HEK293 (cell line): ENCODE measurements around the gene TCF12.

Experiments used
- CTCF ChIA-PET: fragments of 350-600 bp; formaldehyde crosslinking; extraction: SDS; loops from one replicate; lab custom pipeline; 2021; ENCODE audit warnings: antibody characterized with exemption; lab: Yijun Ruan, JAX
- POLR2A ChIA-PET: fragments of 300-600 bp; formaldehyde crosslinking; extraction: SDS; loops from one replicate; lab custom pipeline; 2020; ENCODE audit warnings: antibody characterized with exemption, inconsistent platforms; lab: Yijun Ruan, JAX
- H3K27ac ChIP-seq: fragments of 200-500 bp; sonication (Bioruptor generic); 2 replicates; pipeline ENCODE4 v1.5.1; 2014; ENCODE audit warnings: low read depth, low read length, control low read depth, inconsistent platforms; ENCODE audit errors: extremely low read depth
- H3K36me3 ChIP-seq, 2 experiments: fragments of 200-500 bp in 1 of 2; sonication (Bioruptor generic) in 1 of 2; 1 replicate in 1 of 2; 2 replicates in 1 of 2; pipeline ENCODE4 v1.5.1; 2014 to 2017; ENCODE audit warnings: inconsistent platforms in 2 of 2, low read length in 2 of 2; ENCODE audit not compliant: control insufficient read depth in 2 of 2, insufficient read depth in 1 of 2
- H3K4me1 ChIP-seq: fragments of 200-500 bp; sonication (Bioruptor generic); 2 replicates; pipeline ENCODE4 v1.5.1; 2014; ENCODE audit warnings: mild to moderate bottlenecking, low read length, inconsistent platforms; ENCODE audit not compliant: control insufficient read depth, insufficient read depth
- H3K4me3 ChIP-seq: 2 replicates; pipeline ENCODE4 v1.5.1; 2011; ENCODE audit warnings: low read depth, mild to moderate bottlenecking, control low read depth, low read length, moderate library complexity
- H3K9me3 ChIP-seq: fragments of 200-500 bp; sonication (Bioruptor generic); 2 replicates; pipeline ENCODE4 v1.5.1; 2014; ENCODE audit warnings: low read depth, low read length, inconsistent platforms; ENCODE audit not compliant: control insufficient read depth, insufficient read depth
- BCL11A ChIP-seq: fragments of 450-650 bp; formaldehyde crosslinking; IDR thresholded peaks from 2 replicates; pipeline ENCODE4 v1.5.1; 2016; ENCODE audit warnings: low read depth, missing biosample characterization, missing genetic modification characterization
- BCL11B ChIP-seq: fragments of 450-650 bp; formaldehyde crosslinking; IDR thresholded peaks from 2 replicates; pipeline ENCODE4 v1.5.1; 2016; ENCODE audit warnings: low read depth, missing biosample characterization, missing genetic modification characterization
- EGR2 ChIP-seq: fragments of 450-650 bp; formaldehyde crosslinking; IDR thresholded peaks from 2 replicates; pipeline ENCODE4 v1.5.1; 2016; ENCODE audit warnings: low read depth, missing biosample characterization, missing genetic modification characterization
- KLF7 ChIP-seq: fragments of 450-650 bp; formaldehyde crosslinking; IDR thresholded peaks from 2 replicates; pipeline ENCODE4 v1.5.1; 2016; ENCODE audit warnings: missing biosample characterization, missing genetic modification characterization, borderline replicate concordance
- KLF8 ChIP-seq: fragments of 450-650 bp; formaldehyde crosslinking; IDR thresholded peaks from 2 replicates; pipeline ENCODE4 v1.5.1; 2016; ENCODE audit warnings: missing biosample characterization, missing genetic modification characterization
- REPIN1 ChIP-seq: fragments of 450-650 bp; formaldehyde crosslinking; IDR thresholded peaks from 2 replicates; pipeline ENCODE4 v1.5.1; 2017; ENCODE audit warnings: missing biosample characterization, missing genetic modification characterization, low read depth
- SP7 ChIP-seq: fragments of 450-650 bp; formaldehyde crosslinking; IDR thresholded peaks from 2 replicates; pipeline ENCODE4 v1.5.1; 2016; ENCODE audit warnings: missing biosample characterization, missing genetic modification characterization
- ZFHX2 ChIP-seq: fragments of 450-650 bp; formaldehyde crosslinking; conservative IDR thresholded peaks from 2 replicates; pipeline ENCODE4 v1.5.1; 2016; ENCODE audit warnings: missing biosample characterization, missing genetic modification characterization
- ZFP69B ChIP-seq: fragments of 450-650 bp; formaldehyde crosslinking; IDR thresholded peaks from 2 replicates; pipeline ENCODE4 v1.5.1; 2016; ENCODE audit warnings: missing biosample characterization, missing genetic modification characterization
- ZNF10 ChIP-seq: fragments of 450-650 bp; formaldehyde crosslinking; IDR thresholded peaks from 2 replicates; pipeline ENCODE4 v1.5.1; 2017; ENCODE audit warnings: missing biosample characterization, missing genetic modification characterization
- ZNF174 ChIP-seq: fragments of 450-650 bp; formaldehyde crosslinking; IDR thresholded peaks from 2 replicates; pipeline ENCODE4 v1.5.0; 2017; ENCODE audit warnings: missing biosample characterization, mild to moderate bottlenecking, missing genetic modification characterization
- ZNF24 ChIP-seq: fragments of 450-650 bp; formaldehyde crosslinking; IDR thresholded peaks from 2 replicates; pipeline ENCODE4 v1.5.1; 2016; ENCODE audit warnings: missing biosample characterization, missing genetic modification characterization
- ZNF311 ChIP-seq: fragments of 450-650 bp; formaldehyde crosslinking; IDR thresholded peaks from 2 replicates; pipeline ENCODE4 v1.5.1; 2017; ENCODE audit warnings: missing biosample characterization, missing genetic modification characterization, borderline replicate concordance
- ZNF324 ChIP-seq: fragments of 450-650 bp; formaldehyde crosslinking; IDR thresholded peaks from 2 replicates; pipeline ENCODE4 v1.5.1; 2016; ENCODE audit warnings: missing biosample characterization, missing genetic modification characterization
- ZNF341 ChIP-seq: fragments of 450-650 bp; formaldehyde crosslinking; IDR thresholded peaks from 2 replicates; pipeline ENCODE4; 2016; ENCODE audit warnings: low read depth, missing biosample characterization, missing genetic modification characterization
- ZNF404 ChIP-seq: fragments of 450-650 bp; formaldehyde crosslinking; IDR thresholded peaks from 2 replicates; pipeline ENCODE4 v1.5.1; 2017; ENCODE audit warnings: missing biosample characterization, missing genetic modification characterization
- ZNF48 ChIP-seq: fragments of 450-650 bp; formaldehyde crosslinking; IDR thresholded peaks from 2 replicates; pipeline ENCODE4 v1.5.1; 2016; ENCODE audit warnings: missing biosample characterization, missing genetic modification characterization
- ZNF560 ChIP-seq: fragments of 450-650 bp; formaldehyde crosslinking; IDR thresholded peaks from 2 replicates; pipeline ENCODE4 v1.5.1; 2017; ENCODE audit warnings: missing biosample characterization, missing genetic modification characterization, borderline replicate concordance
- ZNF561 ChIP-seq: fragments of 450-650 bp; IDR thresholded peaks from 2 replicates; pipeline ENCODE4 v1.5.1; 2018; ENCODE audit warnings: missing biosample characterization, missing genetic modification characterization, borderline replicate concordance
- ZNF621 ChIP-seq: fragments of 450-650 bp; formaldehyde crosslinking; IDR thresholded peaks from 2 replicates; pipeline ENCODE4 v1.5.1; 2017; ENCODE audit warnings: missing biosample characterization, missing genetic modification characterization
- ZNF701 ChIP-seq: fragments of 450-650 bp; formaldehyde crosslinking; IDR thresholded peaks from 2 replicates; pipeline ENCODE4 v1.5.1; 2016; ENCODE audit warnings: missing biosample characterization, missing genetic modification characterization
- ZNF776 ChIP-seq: fragments of 450-650 bp; formaldehyde crosslinking; IDR thresholded peaks from 2 replicates; pipeline ENCODE4 v1.5.0; 2017; ENCODE audit warnings: missing biosample characterization, missing genetic modification characterization, borderline replicate concordance
- ZSCAN4 ChIP-seq: fragments of 450-650 bp; formaldehyde crosslinking; IDR thresholded peaks from 2 replicates; pipeline ENCODE4 v1.5.1; 2017; ENCODE audit warnings: missing biosample characterization, missing genetic modification characterization
- TF ChIP-seq, protein P1 (sequence below): fragments of 450-650 bp; formaldehyde crosslinking; IDR thresholded peaks from 2 replicates; pipeline ENCODE4 v1.5.1; 2017; ENCODE audit warnings: missing biosample characterization, missing genetic modification characterization
- TF ChIP-seq, protein P2 (sequence below): fragments of 450-650 bp; formaldehyde crosslinking; IDR thresholded peaks from 2 replicates; pipeline ENCODE4 v1.5.1; 2016; ENCODE audit warnings: missing biosample characterization, missing genetic modification characterization

Gene TCF12

DNA sequence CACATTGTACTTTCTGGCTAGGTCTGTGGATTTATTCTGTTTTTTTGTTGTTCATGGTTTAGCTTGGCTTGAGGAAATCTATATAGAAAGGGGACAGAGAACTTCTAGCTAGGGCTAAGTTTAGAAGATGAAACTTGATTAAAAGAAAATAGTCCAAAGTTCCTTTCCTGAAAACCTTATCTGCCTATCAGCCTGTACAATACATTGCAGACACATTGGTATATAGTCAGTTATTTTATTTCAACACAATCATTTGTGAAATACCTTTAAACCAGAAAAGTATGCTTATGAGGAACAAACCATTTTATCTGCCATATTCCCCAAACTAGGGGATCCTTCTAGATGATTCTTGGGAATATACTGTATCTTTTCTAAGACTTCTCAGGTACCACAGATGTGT is 310.6 kb downstream of the TCF12 start:
- CTCF ChIA-PET: interaction anchor here (0.7 kb wide), 1 partner anchor 24 kb away, joined by 4 read pairs; no protein-coding TSS in a partner anchor
- no peak overlapping the region for H3K4me3 ChIP-seq
- H3K27ac ChIP-seq: no peak overlapping the region
- POLR2A ChIA-PET: no interaction called here
- no peaks in the 10 kb centered on the region for H3K4me1 ChIP-seq
- H3K9me3 ChIP-seq: no peaks in the 10 kb centered on the region
- no peak for TF ChIP-seq ZNF701
- TF ChIP-seq ZNF621 (tag by site-specific recombination): no peak
- H3K36me3 ChIP-seq: peaks cover 3 to 8% of the 10 kb centered on the region in 2 experiments; a peak in 2 of 3 replicates

- ChIA-PET CTCF (interaction anchor here (0.6 to 0.8 kb wide), 3 partner anchors 27 to 774 kb away, joined by 3 to 5 read pairs (median 3); no protein-coding TSS in a partner anchor), POLR2A (no interaction called here)
- H3K9me3 ChIP-seq: no peaks in the 10 kb centered on the region
- peaks cover 3 to 10% of the 10 kb centered on the region in 2 experiments; a peak in 2 of 3 replicates for H3K36me3 ChIP-seq
- TF ChIP-seq, protein P1, sequence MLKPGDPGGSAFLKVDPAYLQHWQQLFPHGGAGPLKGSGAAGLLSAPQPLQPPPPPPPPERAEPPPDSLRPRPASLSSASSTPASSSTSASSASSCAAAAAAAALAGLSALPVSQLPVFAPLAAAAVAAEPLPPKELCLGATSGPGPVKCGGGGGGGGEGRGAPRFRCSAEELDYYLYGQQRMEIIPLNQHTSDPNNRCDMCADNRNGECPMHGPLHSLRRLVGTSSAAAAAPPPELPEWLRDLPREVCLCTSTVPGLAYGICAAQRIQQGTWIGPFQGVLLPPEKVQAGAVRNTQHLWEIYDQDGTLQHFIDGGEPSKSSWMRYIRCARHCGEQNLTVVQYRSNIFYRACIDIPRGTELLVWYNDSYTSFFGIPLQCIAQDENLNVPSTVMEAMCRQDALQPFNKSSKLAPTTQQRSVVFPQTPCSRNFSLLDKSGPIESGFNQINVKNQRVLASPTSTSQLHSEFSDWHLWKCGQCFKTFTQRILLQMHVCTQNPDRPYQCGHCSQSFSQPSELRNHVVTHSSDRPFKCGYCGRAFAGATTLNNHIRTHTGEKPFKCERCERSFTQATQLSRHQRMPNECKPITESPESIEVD (tag by site-specific recombination): peak; percentile 48
- TF ChIP-seq BCL11A: no peak
- H3K27ac ChIP-seq: no peak overlapping the region
- H3K4me3 ChIP-seq: no peak overlapping the region
- H3K4me1 ChIP-seq: peaks cover 5% of the 10 kb centered on the region; the same call in 1 of the 2 replicates
Measured at GRCh38 chr15:57231559-57231958, 313.1 kb downstream of the TCF12 start.

- CTCF ChIA-PET: interaction anchor here (0.6 kb wide), 1 partner anchor 83 kb away, joined by 4 read pairs; no protein-coding TSS in a partner anchor
- peaks cover 17% of the 10 kb centered on the region; the same call in 1 of the 2 replicates for H3K4me1 ChIP-seq
- POLR2A ChIA-PET: no interaction called here
- TF ChIP-seq ZNF560 (tag by site-specific recombination) (no peak), BCL11B (tag by site-specific recombination) (no peak)
- no peak overlapping the region for H3K27ac ChIP-seq
- H3K36me3 ChIP-seq: peaks cover 3 to 10% of the 10 kb centered on the region in 2 experiments; a peak in 2 of 3 replicates
- H3K9me3 ChIP-seq: no peaks in the 10 kb centered on the region
- no peak overlapping the region for H3K4me3 ChIP-seq
Measured at GRCh38 chr15:57234156-57234555, 315.7 kb downstream of the TCF12 start.

DNA sequence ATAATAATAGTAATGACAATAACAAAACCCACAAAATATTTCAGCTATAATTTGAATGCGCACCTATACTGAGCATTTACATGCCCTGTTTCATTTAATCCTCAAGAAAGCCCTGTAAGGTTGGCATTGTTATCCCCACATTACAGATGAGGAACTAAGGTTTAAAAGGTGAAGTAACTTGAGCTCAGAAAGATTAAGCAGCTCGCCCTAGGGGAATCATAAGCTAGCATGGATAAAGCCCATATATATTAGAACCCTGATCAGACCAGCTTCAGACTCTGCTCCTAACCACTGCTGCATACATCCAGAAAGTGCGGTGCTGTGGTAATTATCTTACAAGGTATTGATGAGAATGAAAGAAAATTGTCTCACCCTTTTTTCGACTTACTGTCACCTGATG is 316.7 kb downstream of the TCF12 start:
- ChIA-PET CTCF (interaction anchor here (1.1 kb wide), 1 partner anchor 738 kb away, joined by 3 read pairs; no protein-coding TSS in a partner anchor), POLR2A (no interaction called here)
- H3K9me3 ChIP-seq: no peaks in the 10 kb centered on the region
- H3K4me3 ChIP-seq: no peak overlapping the region
- peaks cover 3 to 10% of the 10 kb centered on the region in 2 experiments; a peak in 2 of 3 replicates for H3K36me3 ChIP-seq
- peaks cover 17% of the 10 kb centered on the region; the same call in 1 of the 2 replicates for H3K4me1 ChIP-seq
- no peak overlapping the region for H3K27ac ChIP-seq
- TF ChIP-seq ZNF341 (tag by site-specific recombination): no peak
- TF ChIP-seq ZFP69B (tag by site-specific recombination): no peak
- TF ChIP-seq ZNF404 (tag by site-specific recombination): no peak
- no peak for TF ChIP-seq ZFHX2 (tag by site-specific recombination)
- no peak for TF ChIP-seq EGR2
- TF ChIP-seq ZNF24: no peak
- no peak for TF ChIP-seq ZNF10
- TF ChIP-seq SP7: no peak
- no peak for TF ChIP-seq ZNF174
- no peak for TF ChIP-seq ZNF561
- TF ChIP-seq ZNF324 (tag by site-specific recombination): no peak
- TF ChIP-seq KLF8 (tag by site-specific recombination): no peak
- no peak for TF ChIP-seq ZNF48 (tag by site-specific recombination)
- TF ChIP-seq KLF7 (tag by site-specific recombination): no peak
- no peak for TF ChIP-seq ZNF776 (tag by site-specific recombination)
- TF ChIP-seq ZSCAN4: no peak
- TF ChIP-seq REPIN1 (tag by site-specific recombination): no peak
- no peak for TF ChIP-seq ZNF311
- TF ChIP-seq, protein P2, sequence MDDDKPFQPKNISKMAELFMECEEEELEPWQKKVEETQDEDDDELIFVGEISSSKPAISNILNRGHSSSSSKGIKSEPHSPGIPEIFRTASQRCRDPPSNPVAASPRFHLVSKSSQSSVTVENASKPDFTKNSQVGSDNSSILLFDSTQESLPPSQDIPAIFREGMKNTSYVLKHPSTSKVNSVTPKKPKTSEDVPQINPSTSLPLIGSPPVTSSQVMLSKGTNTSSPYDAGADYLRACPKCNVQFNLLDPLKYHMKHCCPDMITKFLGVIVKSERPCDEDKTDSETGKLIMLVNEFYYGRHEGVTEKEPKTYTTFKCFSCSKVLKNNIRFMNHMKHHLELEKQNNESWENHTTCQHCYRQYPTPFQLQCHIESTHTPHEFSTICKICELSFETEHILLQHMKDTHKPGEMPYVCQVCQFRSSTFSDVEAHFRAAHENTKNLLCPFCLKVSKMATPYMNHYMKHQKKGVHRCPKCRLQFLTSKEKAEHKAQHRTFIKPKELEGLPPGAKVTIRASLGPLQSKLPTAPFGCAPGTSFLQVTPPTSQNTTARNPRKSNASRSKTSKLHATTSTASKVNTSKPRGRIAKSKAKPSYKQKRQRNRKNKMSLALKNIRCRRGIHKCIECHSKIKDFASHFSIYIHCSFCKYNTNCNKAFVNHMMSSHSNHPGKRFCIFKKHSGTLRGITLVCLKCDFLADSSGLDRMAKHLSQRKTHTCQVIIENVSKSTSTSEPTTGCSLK (tag by site-specific recombination): no peak
